GM08714 (cell line): ENCODE results near the gene SLC27A2.
"Not testable (repeated sequence)": the region's sequence is repeated elsewhere in the genome, so short reads cannot be mapped to it uniquely, and the experiment has no call there.

ENCODE experiments used
- H3K4me3 ChIP-seq: fragments of 200-500 bp; sonication (Bioruptor generic); 2 replicates; pipeline ENCODE4 v1.5.1; 2014; ENCODE audit warnings: mild to moderate bottlenecking, low read length, inconsistent platforms
- ZNF274 ChIP-seq: IDR thresholded peaks from 2 replicates; pipeline ENCODE4 v1.6.1; 2012; ENCODE audit warnings: mild to moderate bottlenecking, low read depth, low read length

Gene SLC27A2

DNA sequence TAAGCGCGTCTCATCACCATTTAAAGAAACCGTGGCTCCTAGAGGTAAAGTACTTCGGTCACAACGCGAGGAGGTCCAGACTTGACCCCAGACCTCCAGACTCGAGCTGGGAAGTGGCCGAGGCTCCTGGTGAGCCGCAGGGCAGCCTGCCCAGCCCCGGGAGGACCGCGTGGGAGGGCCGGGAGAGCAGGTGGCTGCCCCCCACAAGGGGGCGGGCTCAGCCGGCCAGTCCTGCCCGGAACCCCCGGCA lies at the start of gene SLC27A2:
TSS of gene SLC27A2 (plus strand) at position 228 of the 250 bp plus-strand sequence. CDS start 232 bp downstream, outside the sequence.
- H3K4me3 ChIP-seq: peak within 1 kb of the TSS; percentile 68; the same call in 1 of the 2 replicates
- TF ChIP-seq ZNF274: no peak

DNA sequence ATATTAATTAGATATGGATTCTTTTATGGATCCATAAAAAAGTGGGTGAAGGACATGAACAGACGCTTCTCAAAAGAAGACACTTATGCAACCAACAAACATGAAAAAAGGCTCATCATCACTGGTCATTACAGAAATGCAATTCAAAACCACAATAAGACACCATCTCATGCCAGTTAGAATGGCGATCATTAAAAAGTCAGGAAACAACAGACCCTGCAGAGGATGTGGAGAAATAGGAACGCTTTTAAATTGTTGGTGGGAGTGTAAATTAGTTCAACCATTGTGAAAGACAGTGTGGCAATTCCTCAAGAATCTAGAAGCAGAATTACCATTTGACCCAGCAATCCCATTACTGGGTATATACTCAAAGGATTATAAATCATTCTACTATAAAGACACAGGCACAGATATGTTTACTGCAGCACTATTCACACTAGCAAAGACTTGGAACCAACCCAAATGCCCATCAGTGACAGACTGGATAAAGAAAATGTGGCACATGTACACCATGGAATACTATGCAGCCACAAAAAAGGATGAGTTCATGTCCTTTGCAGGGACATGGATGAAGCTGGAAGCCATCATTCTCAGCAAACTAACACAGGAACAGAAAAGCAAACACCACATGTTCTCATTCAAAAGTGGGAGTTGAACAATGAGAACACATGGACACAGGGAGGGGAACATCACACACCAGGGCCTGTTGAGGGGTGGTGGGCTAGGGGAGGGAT lies 49.6 kb upstream of the SLC27A2 start:
- not testable (repeated sequence) for H3K4me3 ChIP-seq

DNA sequence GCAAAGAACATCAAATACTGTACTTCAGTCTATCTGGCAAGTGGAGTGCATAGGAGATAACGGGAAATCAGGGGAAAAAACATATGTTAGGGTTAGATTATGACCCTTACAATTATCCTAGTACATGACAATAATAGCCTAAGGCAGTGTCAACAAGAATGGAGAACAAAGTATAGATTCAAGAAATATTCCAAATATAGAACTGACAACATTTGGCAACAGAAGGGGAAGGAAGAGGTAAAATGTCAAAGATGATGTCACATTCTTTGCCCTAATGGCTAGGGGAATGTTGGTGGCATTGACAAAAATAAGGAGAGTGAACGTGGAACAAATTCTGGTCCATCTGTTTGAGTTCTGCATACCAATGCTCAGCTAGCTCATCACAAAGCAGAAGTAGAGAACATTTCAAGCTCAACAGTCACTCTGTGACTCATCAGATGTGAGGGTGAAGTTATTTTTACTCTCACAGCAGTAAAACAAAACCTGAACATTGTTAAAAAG lies 47.4 kb upstream of the SLC27A2 start:
- no peak for TF ChIP-seq ZNF274
- H3K4me3 ChIP-seq: no peak overlapping the region

DNA sequence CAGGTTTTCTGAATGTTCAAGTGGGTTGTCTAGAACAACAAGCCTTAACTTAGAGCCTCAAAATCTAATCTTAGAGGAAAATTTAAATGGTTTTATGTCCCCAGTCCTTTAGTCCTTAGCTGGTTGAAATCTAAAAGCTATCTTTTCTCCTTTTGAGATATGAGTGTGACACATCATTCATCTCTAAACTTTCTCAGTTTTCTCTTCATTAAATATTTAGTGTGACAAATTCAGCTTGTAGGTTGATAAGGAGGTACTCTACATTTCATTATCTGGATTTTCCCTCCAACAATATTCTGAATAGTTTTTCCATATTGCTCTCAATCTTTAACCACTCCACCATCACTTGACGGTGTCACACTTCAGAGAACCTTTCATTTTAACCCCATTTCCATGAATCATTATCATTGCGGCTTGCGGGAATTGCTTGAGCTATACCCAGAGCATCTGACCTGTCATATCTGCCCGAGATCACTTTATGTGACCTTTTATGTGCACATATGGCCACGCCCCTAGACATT lies 46.9 kb upstream of the SLC27A2 start:
- no peak for TF ChIP-seq ZNF274
- no peak overlapping the region for H3K4me3 ChIP-seq

DNA sequence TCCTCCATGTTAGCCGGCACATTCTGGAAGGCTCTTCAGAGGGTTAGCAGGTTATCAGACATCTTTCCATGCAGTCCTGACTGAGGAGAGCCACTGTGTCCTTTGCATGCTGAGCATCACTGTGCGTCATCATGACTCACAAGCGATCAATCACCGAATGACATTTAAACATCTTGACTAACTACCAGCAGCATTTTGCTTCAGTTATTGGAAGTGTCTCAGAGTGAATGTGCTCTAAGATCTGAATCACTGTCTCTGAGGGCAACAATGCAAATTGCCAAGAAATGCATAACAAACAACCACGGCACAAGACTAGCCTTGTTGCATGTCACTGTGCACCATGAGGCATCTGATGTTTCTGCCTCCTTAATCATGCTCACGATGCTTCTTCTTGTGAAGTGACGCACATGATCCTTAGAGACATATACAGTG lies 44.6 kb upstream of the SLC27A2 start:
- TF ChIP-seq ZNF274: no peak
- H3K4me3 ChIP-seq: no peak overlapping the region

DNA sequence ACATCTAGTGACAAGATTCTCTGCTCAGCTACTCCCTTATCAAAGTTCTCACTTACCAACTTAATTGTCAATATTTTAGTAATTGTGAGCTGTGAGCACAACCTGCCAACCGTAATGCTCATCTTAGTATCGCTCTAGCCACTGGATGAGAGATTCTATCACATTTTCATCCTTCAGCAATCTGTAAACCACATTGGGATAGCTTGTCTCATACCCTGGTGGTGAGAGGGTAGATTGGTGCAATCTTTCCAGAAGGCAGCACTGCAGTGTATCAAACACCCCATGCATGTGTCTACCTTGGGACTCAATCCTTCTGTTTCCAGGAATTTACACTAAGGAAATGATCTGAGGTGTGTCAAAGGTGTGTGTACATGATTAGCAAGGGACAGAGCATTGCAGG lies 44.1 kb upstream of the SLC27A2 start:
- no peak overlapping the region for H3K4me3 ChIP-seq
- TF ChIP-seq ZNF274: no peak

DNA sequence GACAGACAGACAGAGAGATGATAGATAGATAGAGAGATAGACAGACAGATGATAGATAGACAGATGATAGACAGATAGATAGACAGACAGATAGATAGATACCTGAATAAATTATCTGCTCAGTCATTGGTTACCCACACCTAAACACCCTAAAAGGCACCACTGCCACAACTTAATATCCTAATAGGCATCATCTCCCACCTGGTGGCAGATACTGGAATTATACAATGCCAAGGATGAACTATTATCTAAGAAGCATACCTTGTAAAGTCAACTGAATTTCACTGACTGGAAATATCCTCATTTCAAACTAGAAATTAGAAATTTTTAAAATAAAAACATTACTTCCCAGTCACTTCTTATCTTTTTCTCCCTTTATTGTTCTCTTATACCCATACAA lies 43.6 kb upstream of the SLC27A2 start:
- H3K4me3 ChIP-seq: no peak overlapping the region
- TF ChIP-seq ZNF274: no peak

DNA sequence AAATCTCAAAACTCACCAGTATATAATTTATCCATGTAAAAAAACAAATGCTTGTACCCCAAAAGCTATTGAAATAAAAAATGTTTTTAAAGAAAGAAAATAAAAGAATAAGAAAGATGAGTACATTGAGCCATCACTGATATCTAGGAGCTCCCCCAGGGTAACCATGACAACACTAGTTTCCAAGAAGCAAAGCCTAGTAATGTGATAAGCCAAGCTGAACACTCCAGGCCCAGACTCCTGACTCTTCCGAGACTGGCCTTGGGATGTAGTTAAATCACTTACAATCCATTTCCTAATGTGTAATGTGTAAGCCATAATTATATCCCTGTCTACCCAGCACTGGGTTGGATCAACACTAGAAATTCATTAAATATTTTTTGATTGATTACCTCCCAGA lies 41.9 kb upstream of the SLC27A2 start:
- no peak for TF ChIP-seq ZNF274

DNA sequence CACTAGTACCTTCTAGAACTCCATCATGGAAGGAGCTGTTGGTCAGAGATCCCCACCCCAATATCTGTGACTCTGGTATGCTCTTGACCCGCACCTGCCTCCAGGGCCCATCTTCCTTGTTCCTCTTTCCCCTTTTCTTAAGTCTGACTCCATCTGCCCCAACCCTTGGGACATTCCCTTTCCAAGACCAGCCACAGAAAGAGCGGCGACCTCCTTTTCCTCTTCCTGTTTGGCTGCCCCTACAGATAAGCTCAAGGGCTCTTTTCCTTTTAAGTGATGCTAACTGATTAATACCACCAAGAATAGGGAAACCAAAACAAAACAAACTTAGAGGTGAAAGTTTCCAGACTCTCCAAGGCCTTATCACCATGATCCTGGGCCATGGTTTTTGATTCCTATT lies 41.0 kb upstream of the SLC27A2 start:
- TF ChIP-seq ZNF274: no peak
- no peak overlapping the region for H3K4me3 ChIP-seq

More for the DNA sequence above, 41.9 kb upstream of the SLC27A2 start:
- H3K4me3 ChIP-seq: no peak overlapping the region

DNA sequence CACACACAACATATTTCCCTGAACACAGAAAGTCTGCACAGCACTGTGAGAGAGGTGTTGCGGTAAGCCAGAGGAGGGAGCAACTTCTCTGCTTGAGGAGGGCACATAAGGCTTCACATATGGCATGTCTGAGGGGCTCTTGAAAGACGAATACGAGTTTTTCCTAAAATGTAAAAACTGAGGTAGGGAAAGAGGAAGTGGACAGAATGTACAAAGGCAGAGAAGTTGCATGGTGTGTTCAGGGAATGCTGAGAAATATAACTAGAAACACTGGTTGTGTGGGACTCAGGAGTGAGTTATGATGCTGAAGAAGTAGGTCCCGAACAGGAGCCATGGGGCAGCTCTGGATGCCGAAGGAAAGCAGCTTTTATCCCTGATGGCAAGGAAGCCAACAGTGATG lies 40.1 kb upstream of the SLC27A2 start:
- no peak overlapping the region for H3K4me3 ChIP-seq
- TF ChIP-seq ZNF274: no peak

DNA sequence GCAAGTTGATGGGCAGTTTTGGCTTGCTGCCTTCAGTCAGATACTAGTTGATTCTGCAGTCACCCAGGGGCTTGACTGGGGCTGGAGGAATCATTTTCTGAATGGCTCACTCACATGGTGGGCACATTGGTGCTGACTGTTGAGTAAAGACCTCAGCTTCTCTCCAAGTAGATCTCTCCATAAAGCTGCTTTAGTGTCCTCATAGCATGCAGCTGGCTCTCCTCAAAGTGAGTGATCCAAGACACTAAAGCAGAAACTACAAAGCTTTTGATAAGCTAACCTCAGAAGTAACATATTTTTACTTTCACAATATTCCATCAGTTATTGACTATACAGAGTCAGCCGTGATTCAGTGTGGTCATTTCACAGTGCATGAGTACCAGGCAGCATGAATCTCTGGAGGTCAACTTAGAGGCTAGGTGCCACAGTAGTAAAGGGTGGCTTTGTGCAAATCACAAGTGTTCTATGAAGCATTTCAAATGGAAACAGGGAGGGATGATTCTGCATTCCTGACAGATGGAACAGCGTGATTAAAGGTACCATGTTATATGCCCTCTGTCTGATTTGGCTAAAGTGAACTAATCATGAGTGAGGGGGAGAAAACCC lies 38.6 kb upstream of the SLC27A2 start:
- no peak for TF ChIP-seq ZNF274
- no peak overlapping the region for H3K4me3 ChIP-seq

DNA sequence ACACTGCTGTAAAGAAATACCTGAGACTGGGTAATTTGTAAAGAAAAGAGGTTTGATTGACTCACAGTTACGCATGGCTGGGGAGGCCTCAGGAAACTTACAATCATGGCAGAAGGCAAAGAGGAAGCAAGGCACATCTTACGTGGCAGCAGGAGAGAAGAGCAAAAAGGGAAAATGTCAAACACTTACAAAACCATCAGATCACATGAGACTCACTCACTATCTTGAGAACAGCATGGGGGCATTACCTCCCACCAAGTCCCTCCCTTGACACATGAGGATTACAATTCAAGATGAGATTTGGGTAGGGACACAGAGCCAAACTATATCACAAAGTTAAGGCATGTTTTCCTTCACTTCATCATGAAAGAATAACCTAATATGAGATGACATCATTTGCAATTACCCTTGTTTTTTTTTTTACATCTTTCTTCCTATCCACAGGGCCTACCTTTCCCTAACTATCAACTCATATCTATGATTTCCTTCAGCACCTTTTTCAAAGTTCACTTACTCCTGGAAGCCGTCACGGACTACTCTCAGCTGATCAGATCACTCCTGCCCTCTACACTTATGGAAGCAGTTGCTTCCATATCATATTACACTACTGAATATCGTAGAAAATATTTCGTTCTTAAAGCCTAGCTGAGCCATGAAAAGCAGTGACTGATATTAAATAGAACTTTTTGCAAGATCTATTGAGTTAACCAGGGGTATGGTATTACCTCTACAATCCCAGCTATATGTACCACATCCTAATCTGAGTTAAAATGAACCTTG lies 37.5 kb upstream of the SLC27A2 start:
- no peak overlapping the region for H3K4me3 ChIP-seq
- TF ChIP-seq ZNF274: no peak

DNA sequence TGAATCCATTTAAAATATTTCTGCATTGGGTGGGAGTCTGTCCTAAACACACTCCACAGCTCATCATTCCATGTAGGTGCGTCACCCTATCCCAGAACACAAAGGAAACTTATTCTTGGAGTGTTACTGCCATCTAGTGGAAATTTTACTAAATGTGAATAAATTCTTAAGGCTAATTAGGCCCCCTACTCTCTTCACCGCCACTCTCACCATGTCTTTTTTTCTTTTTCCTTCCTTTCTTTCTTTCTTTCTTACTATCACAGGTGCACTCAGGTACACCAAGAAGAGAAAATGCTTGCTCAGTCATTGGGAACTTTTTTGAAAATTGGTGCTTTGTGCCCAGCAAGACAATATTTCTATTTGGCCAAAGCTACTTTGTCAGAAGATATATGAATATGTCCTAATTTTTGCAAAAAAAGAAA lies 36.5 kb upstream of the SLC27A2 start:
- TF ChIP-seq ZNF274: no peak
- no peak overlapping the region for H3K4me3 ChIP-seq

DNA sequence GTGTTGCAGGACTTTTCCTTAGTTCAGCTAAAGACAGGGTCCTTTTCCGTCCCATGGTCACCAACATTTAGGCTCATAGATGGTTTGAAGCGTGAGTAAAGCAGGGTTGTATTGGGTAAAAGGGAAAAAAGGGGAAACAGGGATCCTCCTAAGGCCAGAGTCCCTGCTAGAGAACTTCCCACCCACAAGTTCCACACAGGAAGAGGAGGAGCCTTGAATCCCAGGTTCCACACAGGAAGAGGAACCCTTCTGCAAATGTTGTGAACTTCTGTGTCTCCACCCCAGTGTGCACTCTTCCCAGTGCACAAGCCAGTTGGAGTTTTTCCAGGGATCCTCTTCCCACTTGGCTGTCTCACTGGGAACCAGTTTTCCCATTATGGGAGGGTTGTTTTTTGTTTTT lies 35.4 kb upstream of the SLC27A2 start:
- no peak for TF ChIP-seq ZNF274
- H3K4me3 ChIP-seq: no peak overlapping the region
